DOHH2 (cell line): ENCODE data around the gene RPTOR.

ENCODE experiments used
- H3F3A ChIP-seq: fragments of 200-600 bp; sonication (generic), shearing (Covaris generic); 2 replicates; pipeline ENCODE4 v1.6.0; 2016; ENCODE audit warnings: antibody characterized with exemption, mild to moderate bottlenecking; ENCODE audit not compliant: control insufficient read depth, insufficient read depth
- H3K27ac ChIP-seq: fragments of 200-600 bp; sonication (generic); 2 replicates; pipeline ENCODE4 v1.5.1; 2014; ENCODE audit warnings: low read depth, mild to moderate bottlenecking, low read length, moderate library complexity
- H3K27me3 ChIP-seq: fragments of 200-600 bp; sonication (generic); 2 replicates; pipeline ENCODE4 v1.6.1; 2014; ENCODE audit warnings: mild to moderate bottlenecking, low read length, mixed read lengths; ENCODE audit not compliant: control insufficient read depth
- H3K36me3 ChIP-seq: fragments of 200-600 bp; sonication (generic); 2 replicates; pipeline ENCODE4 v1.6.1; 2014; ENCODE audit warnings: mild to moderate bottlenecking, low read length, moderate library complexity, mixed read lengths; ENCODE audit not compliant: control insufficient read depth
- H3K4me1 ChIP-seq: fragments of 200-600 bp; sonication (generic); 2 replicates; pipeline ENCODE4 v1.6.1; 2014; ENCODE audit warnings: mild to moderate bottlenecking, low read length, mixed read lengths; ENCODE audit not compliant: control insufficient read depth
- H3K4me2 ChIP-seq: fragments of 200-600 bp; sonication (generic); 2 replicates; pipeline ENCODE4 v1.6.0; 2014; ENCODE audit warnings: mild to moderate bottlenecking, low read length, moderate library complexity
- H3K4me3 ChIP-seq: fragments of 200-600 bp; sonication (generic); 2 replicates; pipeline ENCODE4 v1.5.1; 2014; ENCODE audit warnings: mild to moderate bottlenecking, low read length, mixed read lengths
- H3K79me2 ChIP-seq: fragments of 200-600 bp; sonication (generic); 2 replicates; pipeline ENCODE4 v1.6.1; 2014; ENCODE audit warnings: mild to moderate bottlenecking, low read length, mixed read lengths; ENCODE audit not compliant: control insufficient read depth
- H3K9me2 ChIP-seq: fragments of 200-600 bp; sonication (generic); replicated peaks from 2 replicates; pipeline ENCODE4 v1.6.1; 2014; ENCODE audit warnings: mild to moderate bottlenecking, low read length, mixed read lengths; ENCODE audit not compliant: control insufficient read depth
- H3K9me3 ChIP-seq: fragments of 200-600 bp; sonication (generic); 2 replicates; pipeline ENCODE4 v1.6.1; 2014; ENCODE audit warnings: antibody characterized with exemption, low read length, mixed read lengths; ENCODE audit not compliant: control insufficient read depth, insufficient read depth
- H4K20me1 ChIP-seq: fragments of 200-600 bp; sonication (generic); 2 replicates; pipeline ENCODE4 v1.6.0; 2014; ENCODE audit warnings: low read depth, mild to moderate bottlenecking, antibody characterized with exemption, low read length, moderate library complexity; ENCODE audit not compliant: control insufficient read depth, insufficient read depth
- EZH2phosphoT487 ChIP-seq: fragments of 200-600 bp; sonication (generic); IDR thresholded peaks from 2 replicates; pipeline ENCODE4 v1.6.1; 2017; ENCODE audit warnings: borderline replicate concordance, mild to moderate bottlenecking, antibody characterized with exemption, low read length, moderate library complexity, mixed read lengths
- TF ChIP-seq, protein P1 (sequence below): fragments of 200-600 bp; sonication (generic); IDR thresholded peaks from one replicate; pipeline ENCODE4 v1.5.1; 2014; ENCODE audit warnings: antibody characterized with exemption, mild to moderate bottlenecking, low read depth, low read length; ENCODE audit not compliant: poor library complexity, severe bottlenecking

The RPTOR gene

DNA sequence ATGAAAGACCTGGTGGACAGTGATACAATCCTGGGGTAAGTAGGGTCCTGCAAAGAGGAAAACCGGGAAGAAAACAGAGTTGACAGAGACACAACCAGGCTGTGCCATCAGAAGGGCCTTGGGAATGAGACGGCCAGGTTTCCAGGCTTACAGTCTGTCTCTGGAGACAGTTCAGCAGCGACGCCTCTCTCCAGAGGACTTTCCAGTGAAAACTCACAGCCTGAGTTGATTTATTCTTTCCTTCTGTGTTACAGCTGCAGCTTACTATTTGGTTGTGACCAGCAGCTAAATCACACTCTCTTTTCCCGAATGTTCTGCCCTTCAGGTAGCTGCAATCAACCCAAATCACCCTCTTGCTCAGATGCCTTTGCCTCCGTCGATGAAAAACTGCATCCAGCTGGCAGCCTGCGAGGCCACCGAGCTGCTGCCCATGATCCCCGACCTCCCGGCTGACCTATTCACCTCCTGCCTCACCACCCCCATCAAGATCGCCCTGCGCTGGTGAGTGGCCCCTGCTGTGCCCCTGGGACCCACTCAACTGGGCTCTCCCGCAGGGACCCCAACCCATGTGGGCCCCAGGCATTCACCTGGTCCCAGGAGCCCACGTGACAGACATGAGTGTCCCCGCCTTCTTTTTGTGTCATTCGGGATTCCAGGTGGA lies 209.2 kb downstream of the RPTOR start:
- Histone ChIP-seq H3K4me1 (peaks cover 31% of the 10 kb centered on the region), H3K4me2 (no peak overlapping the region), H3K4me3 (no peak overlapping the region), H4K20me1 (no peaks in the 10 kb centered on the region), H3K79me2 (peaks cover 7% of the 10 kb centered on the region), H3F3A (peaks cover 9% of the 10 kb centered on the region), H3K27ac (no peak overlapping the region), H3K9me2 (no peaks in the 10 kb centered on the region), H3K9me3 (no peaks in the 10 kb centered on the region), H3K36me3 (peaks cover 35% of the 10 kb centered on the region), H3K27me3 (no peaks in the 10 kb centered on the region)
- no peak for TF ChIP-seq EZH2phosphoT487
- TF ChIP-seq, protein P1, sequence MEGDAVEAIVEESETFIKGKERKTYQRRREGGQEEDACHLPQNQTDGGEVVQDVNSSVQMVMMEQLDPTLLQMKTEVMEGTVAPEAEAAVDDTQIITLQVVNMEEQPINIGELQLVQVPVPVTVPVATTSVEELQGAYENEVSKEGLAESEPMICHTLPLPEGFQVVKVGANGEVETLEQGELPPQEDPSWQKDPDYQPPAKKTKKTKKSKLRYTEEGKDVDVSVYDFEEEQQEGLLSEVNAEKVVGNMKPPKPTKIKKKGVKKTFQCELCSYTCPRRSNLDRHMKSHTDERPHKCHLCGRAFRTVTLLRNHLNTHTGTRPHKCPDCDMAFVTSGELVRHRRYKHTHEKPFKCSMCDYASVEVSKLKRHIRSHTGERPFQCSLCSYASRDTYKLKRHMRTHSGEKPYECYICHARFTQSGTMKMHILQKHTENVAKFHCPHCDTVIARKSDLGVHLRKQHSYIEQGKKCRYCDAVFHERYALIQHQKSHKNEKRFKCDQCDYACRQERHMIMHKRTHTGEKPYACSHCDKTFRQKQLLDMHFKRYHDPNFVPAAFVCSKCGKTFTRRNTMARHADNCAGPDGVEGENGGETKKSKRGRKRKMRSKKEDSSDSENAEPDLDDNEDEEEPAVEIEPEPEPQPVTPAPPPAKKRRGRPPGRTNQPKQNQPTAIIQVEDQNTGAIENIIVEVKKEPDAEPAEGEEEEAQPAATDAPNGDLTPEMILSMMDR, result no peak

DNA sequence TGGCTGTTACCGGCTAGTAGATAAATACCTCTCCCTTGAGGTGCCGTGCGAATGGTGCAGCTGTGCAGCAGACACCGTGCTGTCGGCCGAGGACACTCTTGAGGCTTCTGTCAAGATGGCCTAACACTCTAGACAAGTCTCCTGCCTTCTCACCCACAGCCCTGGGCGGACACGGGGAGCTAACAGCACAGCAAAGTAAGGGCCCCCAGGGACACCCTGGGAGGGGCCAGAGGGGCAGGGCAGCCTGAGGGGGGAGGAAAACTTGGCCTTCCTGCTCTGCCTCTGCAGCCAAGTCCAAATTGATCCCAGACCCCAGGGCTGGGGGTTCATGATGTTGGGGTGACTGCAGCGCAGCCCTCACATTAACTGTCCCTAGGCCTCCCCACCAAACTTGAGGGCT lies 210.2 kb downstream of the RPTOR start:
- Histone ChIP-seq H3K4me1 (peaks cover 42% of the 10 kb centered on the region), H3K9me3 (no peaks in the 10 kb centered on the region), H3K4me3 (no peak overlapping the region), H3K27me3 (no peaks in the 10 kb centered on the region), H3K36me3 (peaks cover 42% of the 10 kb centered on the region), H3F3A (peaks cover 18% of the 10 kb centered on the region), H3K4me2 (no peak overlapping the region), H3K9me2 (no peaks in the 10 kb centered on the region), H3K79me2 (peaks cover 13% of the 10 kb centered on the region), H4K20me1 (no peaks in the 10 kb centered on the region), H3K27ac (no peak overlapping the region)
- TF ChIP-seq EZH2phosphoT487, result no peak
- TF ChIP-seq, protein P1, result no peak

DNA sequence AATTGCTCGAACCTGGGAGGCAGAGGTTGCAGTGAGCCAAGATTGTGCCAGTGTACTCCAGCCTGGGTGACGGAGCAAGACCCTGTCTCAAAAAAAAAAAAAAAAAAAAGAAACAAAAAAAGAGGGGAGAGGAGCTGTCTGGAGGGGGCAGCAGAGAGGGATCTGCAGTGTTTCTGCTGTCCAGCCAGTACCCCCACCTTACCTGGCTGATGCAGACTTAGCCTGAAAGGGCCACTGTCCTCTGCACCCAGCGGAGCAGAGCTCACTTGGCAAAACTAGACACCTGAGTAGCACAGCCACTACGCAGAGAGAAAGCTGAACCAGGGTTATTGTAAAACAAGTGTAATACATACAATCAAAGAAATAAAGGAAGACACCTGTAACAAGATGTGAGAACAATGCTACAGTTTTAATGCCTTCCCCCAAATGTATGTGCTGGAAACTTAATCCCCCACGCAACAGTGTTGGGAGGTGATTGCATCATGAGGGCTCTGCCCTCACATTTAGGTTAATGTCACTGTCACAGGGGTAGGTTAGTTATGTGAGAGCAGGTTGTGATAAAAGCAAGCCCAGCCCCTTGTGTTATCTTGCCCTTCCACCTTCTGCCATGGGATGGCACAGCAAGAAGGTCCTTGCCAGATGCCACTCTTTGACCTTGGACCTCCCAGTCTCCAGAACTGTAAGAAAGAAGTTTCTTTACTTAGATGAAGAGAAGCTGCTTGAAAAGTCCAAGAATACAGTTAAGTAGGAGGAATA lies 211.2 kb downstream of the RPTOR start:
- TF ChIP-seq, protein P1, result peak; percentile 46
- TF ChIP-seq EZH2phosphoT487, result no peak
- no peaks in the 10 kb centered on the region for H3K27me3 ChIP-seq
- 0 out of 2 replicates have a peak overlapping the region, but pooled peaks have one; percentile 8 for H3K27ac ChIP-seq
- H4K20me1 ChIP-seq, result no peaks in the 10 kb centered on the region
- H3K79me2 ChIP-seq, result peaks cover 13% of the 10 kb centered on the region
- no peaks in the 10 kb centered on the region for H3K9me3 ChIP-seq
- H3K36me3 ChIP-seq, result peaks cover 42% of the 10 kb centered on the region
- no peak overlapping the region for H3K4me3 ChIP-seq
- peaks cover 51% of the 10 kb centered on the region for H3K4me1 ChIP-seq
- no peak overlapping the region for H3K4me2 ChIP-seq
- H3K9me2 ChIP-seq, result no peaks in the 10 kb centered on the region
- H3F3A ChIP-seq, result peaks cover 22% of the 10 kb centered on the region
